Keratinocyte (primary cell): ENCODE measurements around the gene KCNH1. TPM values are rescaled to one million over a fixed set of nuclear protein-coding genes. Genes with fewer than 3 reads are reported as not detected.

Experiments
- DNase-seq: peaks from one replicate; pipeline ENCODE4 v3.0.0-alpha.2; 2011; ENCODE audit warnings: low read depth, missing footprints, low spot score
- FAIRE-seq: peaks from 2 replicates; lab custom pipeline; 2011; peaks lifted over from hg19 to GRCh38; lab: Jason Lieb, UNC
- H2AFZ ChIP-seq: 2 replicates; pipeline ENCODE4 v1.6.0; 2012; ENCODE audit warnings: low read length, control low read depth, inconsistent platforms; ENCODE audit not compliant: control insufficient read depth
- H3K27ac ChIP-seq: 2 replicates; pipeline ENCODE4 v1.5.1; 2011; ENCODE audit warnings: low read length; ENCODE audit not compliant: control insufficient read depth, insufficient read depth
- H3K27me3 ChIP-seq: 3 replicates; pipeline ENCODE4 v1.6.0; 2011; ENCODE audit warnings: low read length; ENCODE audit not compliant: control insufficient read depth, insufficient read depth; ENCODE audit errors: extremely low read depth
- H3K36me3 ChIP-seq, 2 experiments: 2 replicates in 1 of 2; 3 replicates in 1 of 2; pipeline ENCODE4 v1.5.1; 2011; ENCODE audit warnings: low read length in 2 of 2, mild to moderate bottlenecking in 1 of 2; ENCODE audit not compliant: control insufficient read depth in 2 of 2, insufficient read depth in 2 of 2; ENCODE audit errors: extremely low read depth in 1 of 2
- H3K4me1 ChIP-seq: 3 replicates; pipeline ENCODE4 v1.5.1; 2011; ENCODE audit warnings: low read length; ENCODE audit not compliant: control insufficient read depth, insufficient read depth; ENCODE audit errors: extremely low read depth
- H3K4me2 ChIP-seq: 3 replicates; pipeline ENCODE4 v1.6.0; 2011; ENCODE audit warnings: low read depth, low read length; ENCODE audit not compliant: control insufficient read depth, insufficient read depth; ENCODE audit errors: extremely low read depth
- H3K4me3 ChIP-seq, 3 experiments: fragments of 200-600 bp in 1 of 3; sonication (generic) in 1 of 3; 2 replicates in 2 of 3; 3 replicates in 1 of 3; pipeline ENCODE4 v1.5.1; 2011 to 2016; ENCODE audit warnings: low read length in 3 of 3, mild to moderate bottlenecking in 3 of 3, control low read depth in 2 of 3, inconsistent platforms in 1 of 3, low read depth in 1 of 3, mixed read lengths in 1 of 3, mixed run types in 1 of 3, moderate library complexity in 1 of 3; ENCODE audit not compliant: control insufficient read depth in 2 of 3, insufficient read depth in 2 of 3; ENCODE audit errors: extremely low read depth in 1 of 3
- H3K79me2 ChIP-seq: 2 replicates; pipeline ENCODE4 v1.6.0; 2012; ENCODE audit warnings: low read length; ENCODE audit not compliant: control insufficient read depth, insufficient read depth
- H3K9ac ChIP-seq: 3 replicates; pipeline ENCODE4 v1.6.0; 2011; ENCODE audit warnings: low read length; ENCODE audit not compliant: control insufficient read depth, insufficient read depth; ENCODE audit errors: extremely low read depth
- H3K9me1 ChIP-seq: 3 replicates; pipeline ENCODE4 v1.6.0; 2011; ENCODE audit warnings: low read length; ENCODE audit not compliant: control insufficient read depth, insufficient read depth; ENCODE audit errors: extremely low read depth
- H3K9me3 ChIP-seq: 2 replicates; pipeline ENCODE4 v1.5.1; 2012; ENCODE audit warnings: low read depth, low read length; ENCODE audit not compliant: control insufficient read depth
- H4K20me1 ChIP-seq: 3 replicates; pipeline ENCODE4 v1.6.0; 2011; ENCODE audit warnings: low read length; ENCODE audit not compliant: control insufficient read depth, insufficient read depth; ENCODE audit errors: extremely low read depth
- CTCF ChIP-seq, 3 experiments: IDR thresholded peaks in 1 of 3; conservative IDR thresholded peaks in 1 of 3; optimal IDR thresholded peaks in 1 of 3; 2 replicates in 2 of 3; 3 replicates in 1 of 3; pipeline versions ENCODE3 to v1.5.1; 2011; ENCODE audit warnings: low read length in 3 of 3, mild to moderate bottlenecking in 3 of 3, moderate library complexity in 2 of 3, control low read depth in 1 of 3, inconsistent platforms in 1 of 3; ENCODE audit not compliant: insufficient read depth in 2 of 3; ENCODE audit errors: extremely low read depth in 1 of 3
- EZH2 ChIP-seq: IDR thresholded peaks from one replicate; pipeline ENCODE4 v1.6.1; 2012; ENCODE audit warnings: inconsistent platforms, mild to moderate bottlenecking, low read length, moderate library complexity
- dilution Hi-C: fragments of 300-500 bp; cut with MboI; formaldehyde crosslinking; loops from one replicate; pipeline ENCODE4 v1.7.0; 2020; ENCODE audit warnings: low sequenced_read_pairs; ENCODE audit not compliant: extremely low pct_ligation_motif_present
- polyA plus RNA-seq, 5 experiments: library from polyadenylated mRNA; depleted of rRNA in 3 of 5; stranded (reverse) in 3 of 5; stranded (forward) in 1 of 5; unstranded in 1 of 5; fragments of >200 nt; gene quantifications; 1 replicate in 1 of 5; 2 replicates in 3 of 5; 3 replicates in 1 of 5; pipeline versions ENCODE4 v1.2.1 to v1.2.3, GENCODE V29; 2011 to 2012; ENCODE audit warnings: missing spikeins in 2 of 5, low read depth in 1 of 5, low replicate concordance in 1 of 5

The KCNH1 gene
- polyA plus RNA-seq, 1 donor (not counting 4 experiments of a cell fraction or from before 2014, with no cell fraction given): not detected

GRCh38 chr1:210678306-210678705, 455.6 kb downstream of the KCNH1 start:
- Histone ChIP-seq H3K79me2 (no peaks in the 10 kb centered on the region), H3K9me3 (no peaks in the 10 kb centered on the region), H2AFZ (no peak overlapping the region), H3K9ac (no peak overlapping the region), H3K4me1 (no peaks in the 10 kb centered on the region), H4K20me1 (no peaks in the 10 kb centered on the region), H3K27ac (no peak overlapping the region), H3K27me3 (no peaks in the 10 kb centered on the region), H3K9me1 (no peaks in the 10 kb centered on the region), H3K36me3 (no peaks in the 10 kb centered on the region), H3K4me3 (no peak overlapping the region), H3K4me2 (no peak overlapping the region)
- TF ChIP-seq CTCF (optimal IDR thresholded peaks at IDR 0.05 in 1 of 3, IDR thresholded peaks at IDR 0.05 in 1 of 3, conservative IDR thresholded peaks at IDR 0.05 in 1 of 3; ENCODE audit: extremely low read depth in 1 of 3, insufficient read depth in 2 of 3, low read length in 3 of 3): no peak
- no peak for TF ChIP-seq EZH2
- no peak for DNase-seq
- dilution Hi-C loops: no loop called here
- no peak for FAIRE-seq

- H3K4me2 ChIP-seq: no peak overlapping the region
- no peaks in the 10 kb centered on the region for H3K4me1 ChIP-seq
- FAIRE-seq: no peak
- TF ChIP-seq EZH2 (no peak), CTCF (optimal IDR thresholded peaks at IDR 0.05 in 1 of 3, IDR thresholded peaks at IDR 0.05 in 1 of 3, conservative IDR thresholded peaks at IDR 0.05 in 1 of 3; ENCODE audit: extremely low read depth in 1 of 3, insufficient read depth in 2 of 3, low read length in 3 of 3) (no peak)
- no peak overlapping the region for H3K4me3 ChIP-seq
- H3K79me2 ChIP-seq: no peaks in the 10 kb centered on the region
- H2AFZ ChIP-seq: no peak overlapping the region
- dilution Hi-C loops: no loop called here
- H3K27ac ChIP-seq: no peak overlapping the region
- no peaks in the 10 kb centered on the region for H3K27me3 ChIP-seq
- no peak overlapping the region for H3K9ac ChIP-seq
- no peaks in the 10 kb centered on the region for H3K9me1 ChIP-seq
- no peaks in the 10 kb centered on the region for H3K9me3 ChIP-seq
- H3K36me3 ChIP-seq: no peaks in the 10 kb centered on the region
- no peaks in the 10 kb centered on the region for H4K20me1 ChIP-seq
- DNase-seq: no peak
Observed at GRCh38 chr1:210677533-210677932, 456.4 kb downstream of the KCNH1 start.
